Fibroblast of lung (primary cell): ENCODE data around the gene ANKH. TPM values are rescaled to one million over a fixed set of nuclear protein-coding genes. Genes with fewer than 3 reads are reported as not detected.

Experiments used
- DNase-seq, 2 donors: peaks; one replicate each; pipeline versions ENCODE4 v3.0.0 to v3.0.0-alpha.2; 2010; ENCODE audit warnings: low read depth in 2 of 2
- H2AFZ ChIP-seq: 2 replicates; pipeline ENCODE4 v1.5.1; 2012; ENCODE audit warnings: low read length, control low read depth, inconsistent platforms
- H3K27ac ChIP-seq: 2 replicates; pipeline ENCODE4 v1.5.1; 2011; ENCODE audit warnings: low read length, control low read depth; ENCODE audit not compliant: insufficient read depth
- H3K27me3 ChIP-seq: 2 replicates; pipeline ENCODE4 v1.5.1; 2011; ENCODE audit warnings: mild to moderate bottlenecking, low read length; ENCODE audit not compliant: control insufficient read depth, insufficient read depth
- H3K36me3 ChIP-seq: 2 replicates; pipeline ENCODE4 v1.5.1; 2011; ENCODE audit warnings: low read length; ENCODE audit not compliant: control insufficient read depth, insufficient read depth
- H3K4me1 ChIP-seq: 2 replicates; pipeline ENCODE4 v1.5.1; 2011; ENCODE audit warnings: low read length; ENCODE audit not compliant: control insufficient read depth, insufficient read depth; ENCODE audit errors: extremely low read depth
- H3K4me2 ChIP-seq: 2 replicates; pipeline ENCODE4 v1.5.1; 2011; ENCODE audit warnings: low read length, control low read depth; ENCODE audit not compliant: insufficient read depth; ENCODE audit errors: extremely low read depth
- H3K4me3 ChIP-seq, 4 experiments: fragments of 200-600 bp in 1 of 4; sonication (generic) in 1 of 4; replicated peaks in 1 of 4; 2 replicates each; pipeline ENCODE4 v1.5.1; 2011 to 2016; ENCODE audit warnings: low read length in 4 of 4, low read depth in 3 of 4, mild to moderate bottlenecking in 3 of 4, control low read depth in 2 of 4, inconsistent platforms in 1 of 4, mixed read lengths in 1 of 4; ENCODE audit not compliant: insufficient read depth in 1 of 4; ENCODE audit errors: control extremely low read depth in 1 of 4
- H3K79me2 ChIP-seq: 2 replicates; pipeline ENCODE4 v1.5.1; 2012; ENCODE audit warnings: mild to moderate bottlenecking, low read length, inconsistent platforms; ENCODE audit not compliant: control insufficient read depth, insufficient read depth
- H3K9ac ChIP-seq: 2 replicates; pipeline ENCODE4 v1.5.1; 2011; ENCODE audit warnings: mild to moderate bottlenecking, low read length, control low read depth; ENCODE audit not compliant: insufficient read depth
- H3K9me3 ChIP-seq: 2 replicates; pipeline ENCODE4 v1.5.1; 2012; ENCODE audit warnings: low read depth, low read length; ENCODE audit not compliant: control insufficient read depth, insufficient read depth
- H4K20me1 ChIP-seq: 2 replicates; pipeline ENCODE4 v1.5.1; 2011; ENCODE audit warnings: low read length; ENCODE audit not compliant: control insufficient read depth, insufficient read depth; ENCODE audit errors: extremely low read depth
- EZH2 ChIP-seq: IDR thresholded peaks from 2 replicates; pipeline ENCODE4 v1.5.1; 2012; ENCODE audit warnings: low read length, control low read depth, mild to moderate bottlenecking; ENCODE audit errors: missing control alignments
- polyA plus RNA-seq, 2 donors: library from polyadenylated mRNA; depleted of rRNA in 1 of 2; stranded (reverse) in 1 of 2; unstranded in 1 of 2; fragments of >200 nt; gene quantifications; 2 replicates each; pipeline ENCODE4 v1.2.1, GENCODE V29; 2011 to 2012; ENCODE audit warnings: missing spikeins in 1 of 2
- total RNA-seq: library from RNA; depleted of rRNA; stranded (reverse); fragments of >200 nt; gene quantifications from 2 replicates; pipeline ENCODE4 v1.2.1, GENCODE V29; 2014
- TF ChIP-seq, protein P1 (sequence below), 2 donors: IDR thresholded peaks in 1 of 2; conservative IDR thresholded peaks in 1 of 2; 1 replicate in 1 of 2; 2 replicates in 1 of 2; pipeline ENCODE4 v1.5.1; 2011 to 2012; ENCODE audit warnings: low read length in 2 of 2, control low read depth in 1 of 2, inconsistent platforms in 1 of 2, low read depth in 1 of 2, mild to moderate bottlenecking in 1 of 2

The ANKH gene
- total and polyA plus RNA-seq, 2 donors (not counting 1 experiment from before 2014, with no cell fraction given), result 5.8 to 10.9 TPM

DNA sequence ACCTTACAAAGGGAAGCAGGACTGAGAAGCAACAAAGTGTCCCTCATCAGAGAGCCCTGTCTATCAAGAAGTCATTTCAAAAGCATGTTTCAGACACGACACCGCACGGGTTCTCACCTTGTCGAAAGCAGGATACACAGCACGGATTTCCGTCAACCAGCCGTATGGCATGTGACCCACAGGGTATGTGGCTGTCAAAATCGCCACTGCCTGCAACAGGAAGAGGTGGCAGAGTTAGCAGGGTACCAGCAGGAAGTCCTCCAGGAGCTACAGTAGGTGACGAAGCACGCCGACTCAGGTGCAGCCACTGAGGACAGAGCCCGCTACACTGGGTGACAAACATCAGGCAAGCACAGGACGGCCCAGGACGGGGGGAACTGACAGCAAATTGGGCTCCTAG, 125.8 kb downstream of the ANKH start:
- Histone ChIP-seq H3K9ac (no peak overlapping the region), H3K4me3 (no peak overlapping the region), H3K36me3 (no peaks in the 10 kb centered on the region), H3K4me2 (no peak overlapping the region), H3K4me1 (no peaks in the 10 kb centered on the region), H2AFZ (no peak overlapping the region), H3K27ac (no peak overlapping the region), H3K79me2 (no peaks in the 10 kb centered on the region), H3K27me3 (no peaks in the 10 kb centered on the region), H3K9me3 (no peaks in the 10 kb centered on the region), H4K20me1 (no peaks in the 10 kb centered on the region)
- TF ChIP-seq, protein P1, sequence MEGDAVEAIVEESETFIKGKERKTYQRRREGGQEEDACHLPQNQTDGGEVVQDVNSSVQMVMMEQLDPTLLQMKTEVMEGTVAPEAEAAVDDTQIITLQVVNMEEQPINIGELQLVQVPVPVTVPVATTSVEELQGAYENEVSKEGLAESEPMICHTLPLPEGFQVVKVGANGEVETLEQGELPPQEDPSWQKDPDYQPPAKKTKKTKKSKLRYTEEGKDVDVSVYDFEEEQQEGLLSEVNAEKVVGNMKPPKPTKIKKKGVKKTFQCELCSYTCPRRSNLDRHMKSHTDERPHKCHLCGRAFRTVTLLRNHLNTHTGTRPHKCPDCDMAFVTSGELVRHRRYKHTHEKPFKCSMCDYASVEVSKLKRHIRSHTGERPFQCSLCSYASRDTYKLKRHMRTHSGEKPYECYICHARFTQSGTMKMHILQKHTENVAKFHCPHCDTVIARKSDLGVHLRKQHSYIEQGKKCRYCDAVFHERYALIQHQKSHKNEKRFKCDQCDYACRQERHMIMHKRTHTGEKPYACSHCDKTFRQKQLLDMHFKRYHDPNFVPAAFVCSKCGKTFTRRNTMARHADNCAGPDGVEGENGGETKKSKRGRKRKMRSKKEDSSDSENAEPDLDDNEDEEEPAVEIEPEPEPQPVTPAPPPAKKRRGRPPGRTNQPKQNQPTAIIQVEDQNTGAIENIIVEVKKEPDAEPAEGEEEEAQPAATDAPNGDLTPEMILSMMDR (conservative IDR thresholded peaks at IDR 0.05 in 1 of 2, IDR thresholded peaks at IDR 0.05 in 1 of 2; ENCODE audit: low read depth in 1 of 2, low read length in 2 of 2), result no peak
- no peak for TF ChIP-seq EZH2
- no peak for DNase-seq

DNA sequence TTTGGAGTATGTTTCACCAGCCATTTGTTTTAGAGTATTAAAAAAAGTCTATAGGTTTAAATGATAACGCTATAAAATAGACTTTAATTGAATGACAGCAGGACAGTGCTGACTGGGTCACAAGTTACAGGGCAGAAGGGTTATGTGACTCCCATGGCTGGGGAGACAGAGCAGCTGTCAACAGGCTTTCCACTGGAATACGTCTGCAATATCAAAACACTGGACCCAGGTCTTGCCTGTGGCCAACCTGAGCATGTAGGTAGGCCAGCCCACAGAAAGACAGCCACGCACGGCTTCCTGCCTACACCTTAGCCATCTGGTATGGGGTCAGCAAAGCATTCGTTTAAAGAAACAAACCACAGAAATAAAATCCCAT, 126.4 kb downstream of the ANKH start:
- no peaks in the 10 kb centered on the region for H4K20me1 ChIP-seq
- DNase-seq, result no peak
- TF ChIP-seq, protein P1 (conservative IDR thresholded peaks at IDR 0.05 in 1 of 2, IDR thresholded peaks at IDR 0.05 in 1 of 2; ENCODE audit: low read depth in 1 of 2, low read length in 2 of 2), result no peak
- TF ChIP-seq EZH2, result no peak

DNA sequence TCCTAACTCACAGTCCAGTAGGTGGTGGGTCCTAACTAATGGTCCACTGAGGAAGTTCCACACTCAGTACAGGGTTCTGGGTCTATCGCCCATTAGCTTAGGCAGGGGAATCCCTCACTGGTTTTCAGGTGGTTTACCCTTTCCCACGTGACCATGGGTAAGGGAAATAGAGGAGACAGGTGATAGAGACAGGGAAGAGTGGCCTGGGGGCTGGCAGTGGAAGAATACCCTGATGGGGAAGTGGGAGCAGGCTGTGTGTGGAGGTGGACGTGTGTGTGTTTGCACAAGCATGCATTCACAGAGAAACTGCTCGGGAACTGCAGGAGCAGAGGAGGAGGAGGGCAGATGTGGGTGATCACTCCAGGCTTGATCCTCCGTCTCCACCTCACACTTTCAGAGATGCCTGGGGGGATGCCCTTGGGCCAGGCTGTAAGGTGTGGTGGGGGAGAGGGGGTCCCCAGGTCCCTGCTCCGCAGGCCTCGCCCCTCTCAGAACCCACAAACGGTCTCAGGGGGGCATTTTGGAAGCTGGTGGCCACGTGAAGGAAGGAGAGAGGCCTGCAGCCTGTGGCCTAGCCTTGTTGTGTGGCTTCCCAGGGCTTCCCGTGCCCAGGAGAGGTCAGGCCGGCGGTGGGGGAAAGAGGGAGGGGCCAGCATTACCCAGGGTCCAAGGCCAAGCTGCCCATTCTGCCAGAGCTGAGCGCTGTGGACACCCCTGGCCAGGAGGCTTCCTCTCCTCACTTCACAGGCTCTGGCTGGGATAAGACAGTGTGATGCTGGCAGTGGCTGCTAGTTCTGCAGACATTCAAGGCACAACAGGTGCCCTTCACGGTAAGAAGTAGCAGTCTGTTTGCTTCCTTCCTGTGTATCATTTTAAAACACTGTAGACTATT, 127.0 kb downstream of the ANKH start:
- Histone ChIP-seq H3K27ac (no peak overlapping the region), H3K27me3 (no peaks in the 10 kb centered on the region), H2AFZ (no peak overlapping the region), H3K4me2 (no peak overlapping the region), H3K79me2 (no peaks in the 10 kb centered on the region), H4K20me1 (no peaks in the 10 kb centered on the region), H3K9ac (no peak overlapping the region), H3K36me3 (no peaks in the 10 kb centered on the region), H3K4me3 (no peak overlapping the region), H3K9me3 (no peaks in the 10 kb centered on the region), H3K4me1 (no peaks in the 10 kb centered on the region)
- no peak for DNase-seq
- TF ChIP-seq, protein P1 (conservative IDR thresholded peaks at IDR 0.05 in 1 of 2, IDR thresholded peaks at IDR 0.05 in 1 of 2; ENCODE audit: low read depth in 1 of 2, low read length in 2 of 2), result no peak
- TF ChIP-seq EZH2, result no peak

More for the DNA sequence above, 126.4 kb downstream of the ANKH start:
- no peak overlapping the region for H3K27ac ChIP-seq
- no peak overlapping the region for H3K4me2 ChIP-seq
- H3K9me3 ChIP-seq, result no peaks in the 10 kb centered on the region
- no peak overlapping the region for H3K9ac ChIP-seq
- H3K4me1 ChIP-seq, result no peaks in the 10 kb centered on the region
- no peaks in the 10 kb centered on the region for H3K36me3 ChIP-seq
- no peaks in the 10 kb centered on the region for H3K79me2 ChIP-seq
- no peak overlapping the region for H3K4me3 ChIP-seq
- H2AFZ ChIP-seq, result no peak overlapping the region
- H3K27me3 ChIP-seq, result no peaks in the 10 kb centered on the region
